Fibroblast of mammary gland (primary cell): ENCODE data around the gene ENTREP1.

ENCODE experiments used
- DNase-seq: peaks from one replicate; pipeline ENCODE4 v3.0.0-alpha.2; 2010; ENCODE audit warnings: low read depth
- H3K4me3 ChIP-seq: 2 replicates; pipeline ENCODE4 v1.5.1; 2011; ENCODE audit warnings: low read depth, mild to moderate bottlenecking, low read length, moderate library complexity; ENCODE audit not compliant: control insufficient read depth
- CTCF ChIP-seq: conservative IDR thresholded peaks from 2 replicates; pipeline ENCODE4 v1.5.1; 2011; ENCODE audit warnings: low read depth, low read length, inconsistent platforms; ENCODE audit not compliant: control insufficient read depth, insufficient read depth

ENTREP1 gene

GRCh38 chr9:69307446-69308205 is 17.4 kb upstream of the ENTREP1 start:
- no peak for TF ChIP-seq CTCF
- DNase-seq: no peak
- no peak overlapping the region for H3K4me3 ChIP-seq

DNA sequence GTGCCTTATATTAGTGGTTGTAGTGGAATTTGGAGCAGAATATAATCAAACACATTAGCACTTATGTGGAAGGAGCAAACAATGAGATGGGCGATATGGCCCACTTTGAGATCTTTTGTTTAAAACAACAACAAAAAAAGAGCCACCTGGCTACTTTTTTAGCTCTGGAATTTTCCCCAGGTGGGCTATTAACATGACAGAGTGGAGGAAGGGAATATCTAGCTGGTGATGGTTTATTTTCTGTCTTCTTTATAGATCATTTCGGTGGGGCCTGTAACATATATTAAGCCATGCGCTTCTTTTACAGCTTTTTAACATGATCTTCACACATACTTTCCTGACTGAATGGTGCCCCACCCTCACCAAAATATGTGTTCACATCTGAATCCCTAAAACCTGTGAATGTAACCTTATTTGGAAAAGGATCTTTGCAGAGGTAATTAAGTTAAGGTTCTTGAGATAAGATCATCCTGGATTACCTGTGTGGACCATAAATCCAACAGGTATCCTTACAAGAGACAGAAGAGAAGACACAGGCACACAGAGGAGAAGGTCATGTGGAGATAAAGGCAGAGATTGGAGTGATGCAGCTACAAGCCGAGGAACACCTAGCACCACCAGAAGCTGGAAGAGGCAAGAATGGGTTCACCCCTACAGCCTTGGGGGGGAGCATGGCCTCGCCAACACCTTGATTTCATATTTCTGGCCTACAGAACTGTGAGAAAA is 16.6 kb upstream of the ENTREP1 start:
- no peak for TF ChIP-seq CTCF
- H3K4me3 ChIP-seq: no peak overlapping the region

DNA sequence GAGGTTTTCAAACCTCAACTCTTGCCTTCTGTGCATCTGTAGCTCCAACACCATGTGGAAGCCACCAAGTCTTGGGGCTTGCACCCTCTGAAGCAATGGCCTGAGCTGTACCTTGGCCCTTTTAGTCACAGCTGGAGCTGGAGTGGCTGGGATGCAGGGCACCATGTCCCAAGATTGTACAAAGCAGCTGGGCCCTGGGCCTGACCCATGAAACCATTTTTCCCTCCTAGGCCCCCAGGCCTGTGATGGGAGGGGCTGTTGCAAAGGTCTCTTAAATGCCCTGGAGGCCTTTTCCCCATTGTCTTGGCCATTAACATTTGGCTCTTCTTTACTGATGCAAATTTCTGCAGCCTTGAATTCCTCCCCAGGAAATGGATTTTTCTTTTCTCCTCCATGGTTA is 11.8 kb upstream of the ENTREP1 start:
- DNase-seq: no peak
- no peak for TF ChIP-seq CTCF
- H3K4me3 ChIP-seq: no peak overlapping the region

More for the DNA sequence above, 16.6 kb upstream of the ENTREP1 start:
- no peak for DNase-seq

DNA sequence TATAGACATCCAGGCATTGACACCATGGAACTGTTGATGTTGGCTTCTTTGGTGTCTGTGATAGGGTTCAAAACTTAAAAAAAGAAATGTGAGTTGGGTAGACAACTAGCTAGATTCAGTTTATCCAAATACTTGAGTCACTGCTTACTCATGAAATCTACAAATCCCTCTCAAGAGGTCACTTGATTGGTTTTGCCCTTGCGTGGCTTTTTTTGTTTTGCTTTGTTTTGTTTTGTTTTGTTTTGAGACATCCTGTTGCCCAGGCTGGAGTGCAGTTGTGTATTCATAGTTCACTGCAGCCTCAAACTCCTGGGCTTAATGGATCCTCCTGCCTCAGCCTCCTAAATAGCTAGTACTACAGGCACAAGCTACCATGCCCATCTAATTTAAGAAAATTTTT is 10.5 kb upstream of the ENTREP1 start:
- peak; percentile 14 for DNase-seq
- no peak overlapping the region for H3K4me3 ChIP-seq
- no peak for TF ChIP-seq CTCF

GRCh38 chr9:69317081-69317480 is 7.9 kb upstream of the ENTREP1 start:
- peak; percentile 6 for DNase-seq
- no peak for TF ChIP-seq CTCF

DNA sequence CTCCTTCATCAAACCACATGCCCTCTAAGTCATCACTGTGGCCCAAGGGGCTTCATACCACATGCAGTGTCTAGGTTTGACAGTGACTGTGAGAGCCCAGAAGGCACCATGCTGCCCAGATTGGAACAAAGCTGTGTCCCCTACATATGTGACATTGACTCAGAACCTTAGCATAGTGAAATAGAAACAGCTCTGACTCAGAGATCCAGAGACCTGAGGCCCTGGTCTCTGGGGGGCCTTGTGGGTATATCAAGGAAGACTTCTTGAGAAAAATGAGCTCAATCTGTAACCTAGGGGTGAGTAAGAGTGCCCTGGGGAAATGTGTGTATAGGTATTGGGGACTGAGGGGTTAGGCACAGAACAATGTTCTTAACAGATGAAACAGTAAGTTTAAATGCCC is 7.1 kb upstream of the ENTREP1 start:
- DNase-seq: no peak
- TF ChIP-seq CTCF: no peak
- H3K4me3 ChIP-seq: no peak overlapping the region

More at GRCh38 chr9:69317081-69317480, 7.9 kb upstream of the ENTREP1 start:
- H3K4me3 ChIP-seq: no peak overlapping the region
